Measurements from ENCODE around the gene EDA. TPM values are rescaled to one million over a fixed set of nuclear protein-coding genes. Genes with fewer than 3 reads are reported as not detected.

The EDA gene
- total RNA-seq, 1 donor from 2014 or later, result not detected

DNA sequence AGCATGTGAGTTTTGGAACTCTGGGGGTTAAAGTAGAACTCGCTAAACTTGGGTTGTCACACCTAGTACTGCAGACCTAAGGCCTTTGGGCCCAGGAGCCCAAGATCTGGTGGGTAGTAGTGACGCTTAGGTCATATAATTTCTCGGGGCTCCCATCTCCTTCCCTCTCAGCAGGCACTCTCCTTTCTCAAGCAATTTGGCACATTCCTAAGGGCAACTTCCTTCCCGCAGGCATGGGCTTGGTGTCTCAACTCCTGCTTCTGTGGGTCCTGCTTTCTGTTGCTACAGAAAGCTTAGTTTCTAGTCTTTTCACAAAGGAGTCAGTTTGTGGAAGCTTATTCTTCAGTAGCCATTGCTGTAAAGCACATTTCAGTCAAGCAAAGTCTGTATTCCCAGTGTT lies 10.4 kb upstream of the EDA start:
- no peaks in the 10 kb centered on the region for H3K4me1 Mint-ChIP-seq (ENCODE audit: unreplicated experiment)

DNA sequence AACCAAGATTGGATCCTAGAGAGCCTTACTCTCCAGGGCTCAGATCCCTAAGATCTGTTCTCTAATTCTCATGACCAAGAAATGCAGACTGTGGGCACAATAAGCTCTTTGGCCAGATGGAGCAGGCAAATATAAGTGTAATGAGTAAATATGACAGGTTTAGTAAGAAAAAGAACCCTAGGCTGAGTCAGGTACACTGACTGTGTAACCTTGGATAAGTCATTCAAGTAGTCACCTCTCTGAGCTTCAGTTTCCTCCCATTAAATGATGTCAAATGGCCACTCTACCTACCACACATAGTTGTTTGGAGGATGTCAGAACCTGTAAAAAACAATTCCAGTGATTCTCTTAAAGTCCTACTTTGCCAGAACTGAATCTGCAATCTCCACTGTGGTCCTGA lies 8.3 kb upstream of the EDA start:
- H3K27ac Mint-ChIP-seq (ENCODE audit: unreplicated experiment), result no peak overlapping the region
- H3K9me3 Mint-ChIP-seq (ENCODE audit: unreplicated experiment), result peaks cover 12% of the 10 kb centered on the region
- TF ChIP-seq CTCF (IDR thresholded peaks at IDR 0.05), result no peak
- no peak overlapping the region for H3K4me3 Mint-ChIP-seq (ENCODE audit: unreplicated experiment)
- H3K27me3 Mint-ChIP-seq (ENCODE audit: unreplicated experiment), result no peaks in the 10 kb centered on the region
- no peaks in the 10 kb centered on the region for H3K36me3 Mint-ChIP-seq (ENCODE audit: unreplicated experiment)
- H3K4me1 Mint-ChIP-seq (ENCODE audit: unreplicated experiment), result no peaks in the 10 kb centered on the region
- no peak for DNase-seq (ENCODE audit: extremely low spot score, unreplicated experiment)

More for the DNA sequence above, 10.4 kb upstream of the EDA start:
- Mint-ChIP-seq H3K27ac (ENCODE audit: unreplicated experiment) (no peak overlapping the region), H3K4me3 (ENCODE audit: unreplicated experiment) (no peak overlapping the region), H3K27me3 (ENCODE audit: unreplicated experiment) (no peaks in the 10 kb centered on the region), H3K36me3 (ENCODE audit: unreplicated experiment) (no peaks in the 10 kb centered on the region), H3K9me3 (ENCODE audit: unreplicated experiment) (peaks cover 12% of the 10 kb centered on the region)
- TF ChIP-seq CTCF (IDR thresholded peaks at IDR 0.05), result no peak
- no peak for DNase-seq (ENCODE audit: extremely low spot score, unreplicated experiment)

- no peak for DNase-seq (ENCODE audit: extremely low spot score, unreplicated experiment)
- no peak overlapping the region for H3K4me3 Mint-ChIP-seq (ENCODE audit: unreplicated experiment)
- no peak for TF ChIP-seq CTCF (IDR thresholded peaks at IDR 0.05)
- no peak overlapping the region for H3K27ac Mint-ChIP-seq (ENCODE audit: unreplicated experiment)
- peaks cover 6% of the 10 kb centered on the region for H3K27me3 Mint-ChIP-seq (ENCODE audit: unreplicated experiment)
- H3K9me3 Mint-ChIP-seq (ENCODE audit: unreplicated experiment), result peaks cover 12% of the 10 kb centered on the region
- no peaks in the 10 kb centered on the region for H3K4me1 Mint-ChIP-seq (ENCODE audit: unreplicated experiment)
- no peaks in the 10 kb centered on the region for H3K36me3 Mint-ChIP-seq (ENCODE audit: unreplicated experiment)
Measured at GRCh38 chrX:69613946-69614345, 2.0 kb upstream of the EDA start.

GRCh38 chrX:69614886-69615285 lies 1.0 kb upstream of the EDA start:
- Mint-ChIP-seq H3K9me3 (ENCODE audit: unreplicated experiment) (peaks cover 6% of the 10 kb centered on the region), H3K27me3 (ENCODE audit: unreplicated experiment) (peaks cover 6% of the 10 kb centered on the region), H3K27ac (ENCODE audit: unreplicated experiment) (no peak overlapping the region), H3K36me3 (ENCODE audit: unreplicated experiment) (no peaks in the 10 kb centered on the region), H3K4me3 (ENCODE audit: unreplicated experiment) (peak overlapping the region; percentile 1), H3K4me1 (ENCODE audit: unreplicated experiment) (no peaks in the 10 kb centered on the region)
- TF ChIP-seq CTCF (IDR thresholded peaks at IDR 0.05), result no peak
- no peak for DNase-seq (ENCODE audit: extremely low spot score, unreplicated experiment)

DNA sequence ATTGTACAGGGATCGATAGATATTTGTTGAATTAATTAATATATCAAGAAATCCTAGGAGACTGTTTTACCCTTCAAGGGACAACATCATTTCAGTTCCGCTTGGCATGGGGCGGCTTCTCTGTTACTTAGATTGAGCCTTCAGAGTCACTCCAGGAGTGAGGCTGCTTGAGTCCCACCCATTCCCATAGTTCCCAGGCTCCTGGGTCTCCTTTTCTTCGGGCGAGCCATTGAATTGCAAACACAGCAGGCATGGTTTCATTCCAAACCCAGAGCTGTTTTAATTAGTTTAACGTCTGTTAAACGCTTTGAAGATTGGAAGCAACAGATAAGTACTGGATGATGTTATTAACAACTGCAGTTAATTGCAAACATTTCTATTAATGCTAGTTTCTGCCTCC lies 571 bp upstream of the EDA start:
- peaks cover 2% of the 10 kb centered on the region for H3K9me3 Mint-ChIP-seq (ENCODE audit: unreplicated experiment)
- no peak overlapping the region for H3K27ac Mint-ChIP-seq (ENCODE audit: unreplicated experiment)
- H3K4me3 Mint-ChIP-seq (ENCODE audit: unreplicated experiment), result no peak overlapping the region
- H3K27me3 Mint-ChIP-seq (ENCODE audit: unreplicated experiment), result peaks cover 6% of the 10 kb centered on the region
- no peak for DNase-seq (ENCODE audit: extremely low spot score, unreplicated experiment)
- no peaks in the 10 kb centered on the region for H3K4me1 Mint-ChIP-seq (ENCODE audit: unreplicated experiment)
- no peak for TF ChIP-seq CTCF (IDR thresholded peaks at IDR 0.05)
- H3K36me3 Mint-ChIP-seq (ENCODE audit: unreplicated experiment), result no peaks in the 10 kb centered on the region
